Keratinocyte (primary cell): Measurements from ENCODE around the gene SMAD9. TPM values are rescaled to one million over a fixed set of nuclear protein-coding genes. Genes with fewer than 3 reads are reported as not detected.

Experiments
- DNase-seq: peaks from one replicate; pipeline ENCODE4 v3.0.0-alpha.2; 2011; ENCODE audit warnings: low read depth, missing footprints, low spot score
- FAIRE-seq: peaks from 2 replicates; lab custom pipeline; 2011; peaks lifted over from hg19 to GRCh38; lab: Jason Lieb, UNC
- H2AFZ ChIP-seq: 2 replicates; pipeline ENCODE4 v1.6.0; 2012; ENCODE audit warnings: low read length, control low read depth, inconsistent platforms; ENCODE audit not compliant: control insufficient read depth
- H3K27ac ChIP-seq: 2 replicates; pipeline ENCODE4 v1.5.1; 2011; ENCODE audit warnings: low read length; ENCODE audit not compliant: control insufficient read depth, insufficient read depth
- H3K27me3 ChIP-seq: 3 replicates; pipeline ENCODE4 v1.6.0; 2011; ENCODE audit warnings: low read length; ENCODE audit not compliant: control insufficient read depth, insufficient read depth; ENCODE audit errors: extremely low read depth
- H3K36me3 ChIP-seq, 2 experiments: 2 replicates in 1 of 2; 3 replicates in 1 of 2; pipeline ENCODE4 v1.5.1; 2011; ENCODE audit warnings: low read length in 2 of 2, mild to moderate bottlenecking in 1 of 2; ENCODE audit not compliant: control insufficient read depth in 2 of 2, insufficient read depth in 2 of 2; ENCODE audit errors: extremely low read depth in 1 of 2
- H3K4me1 ChIP-seq: 3 replicates; pipeline ENCODE4 v1.5.1; 2011; ENCODE audit warnings: low read length; ENCODE audit not compliant: control insufficient read depth, insufficient read depth; ENCODE audit errors: extremely low read depth
- H3K4me2 ChIP-seq: 3 replicates; pipeline ENCODE4 v1.6.0; 2011; ENCODE audit warnings: low read depth, low read length; ENCODE audit not compliant: control insufficient read depth, insufficient read depth; ENCODE audit errors: extremely low read depth
- H3K4me3 ChIP-seq, 3 experiments: fragments of 200-600 bp in 1 of 3; sonication (generic) in 1 of 3; 2 replicates in 2 of 3; 3 replicates in 1 of 3; pipeline ENCODE4 v1.5.1; 2011 to 2016; ENCODE audit warnings: low read length in 3 of 3, mild to moderate bottlenecking in 3 of 3, control low read depth in 2 of 3, inconsistent platforms in 1 of 3, low read depth in 1 of 3, mixed read lengths in 1 of 3, mixed run types in 1 of 3, moderate library complexity in 1 of 3; ENCODE audit not compliant: control insufficient read depth in 2 of 3, insufficient read depth in 2 of 3; ENCODE audit errors: extremely low read depth in 1 of 3
- H3K79me2 ChIP-seq: 2 replicates; pipeline ENCODE4 v1.6.0; 2012; ENCODE audit warnings: low read length; ENCODE audit not compliant: control insufficient read depth, insufficient read depth
- H3K9ac ChIP-seq: 3 replicates; pipeline ENCODE4 v1.6.0; 2011; ENCODE audit warnings: low read length; ENCODE audit not compliant: control insufficient read depth, insufficient read depth; ENCODE audit errors: extremely low read depth
- H3K9me1 ChIP-seq: 3 replicates; pipeline ENCODE4 v1.6.0; 2011; ENCODE audit warnings: low read length; ENCODE audit not compliant: control insufficient read depth, insufficient read depth; ENCODE audit errors: extremely low read depth
- H3K9me3 ChIP-seq: 2 replicates; pipeline ENCODE4 v1.5.1; 2012; ENCODE audit warnings: low read depth, low read length; ENCODE audit not compliant: control insufficient read depth
- H4K20me1 ChIP-seq: 3 replicates; pipeline ENCODE4 v1.6.0; 2011; ENCODE audit warnings: low read length; ENCODE audit not compliant: control insufficient read depth, insufficient read depth; ENCODE audit errors: extremely low read depth
- EZH2 ChIP-seq: IDR thresholded peaks from one replicate; pipeline ENCODE4 v1.6.1; 2012; ENCODE audit warnings: inconsistent platforms, mild to moderate bottlenecking, low read length, moderate library complexity
- dilution Hi-C: fragments of 300-500 bp; cut with MboI; formaldehyde crosslinking; loops from one replicate; pipeline ENCODE4 v1.7.0; 2020; ENCODE audit warnings: low sequenced_read_pairs; ENCODE audit not compliant: extremely low pct_ligation_motif_present
- polyA plus RNA-seq, 5 experiments: library from polyadenylated mRNA; depleted of rRNA in 3 of 5; stranded (reverse) in 3 of 5; stranded (forward) in 1 of 5; unstranded in 1 of 5; fragments of >200 nt; gene quantifications; 1 replicate in 1 of 5; 2 replicates in 3 of 5; 3 replicates in 1 of 5; pipeline versions ENCODE4 v1.2.1 to v1.2.3, GENCODE V29; 2011 to 2012; ENCODE audit warnings: missing spikeins in 2 of 5, low read depth in 1 of 5, low replicate concordance in 1 of 5
- TF ChIP-seq, protein P1 (sequence below), 3 experiments: IDR thresholded peaks in 1 of 3; conservative IDR thresholded peaks in 1 of 3; optimal IDR thresholded peaks in 1 of 3; 2 replicates in 2 of 3; 3 replicates in 1 of 3; pipeline versions ENCODE3 to v1.5.1; 2011; ENCODE audit warnings: low read length in 3 of 3, mild to moderate bottlenecking in 3 of 3, moderate library complexity in 2 of 3, control low read depth in 1 of 3, inconsistent platforms in 1 of 3; ENCODE audit not compliant: insufficient read depth in 2 of 3; ENCODE audit errors: extremely low read depth in 1 of 3

Gene SMAD9
- polyA plus RNA-seq, 1 donor (not counting 4 experiments of a cell fraction or from before 2014, with no cell fraction given): 0.10 TPM

DNA sequence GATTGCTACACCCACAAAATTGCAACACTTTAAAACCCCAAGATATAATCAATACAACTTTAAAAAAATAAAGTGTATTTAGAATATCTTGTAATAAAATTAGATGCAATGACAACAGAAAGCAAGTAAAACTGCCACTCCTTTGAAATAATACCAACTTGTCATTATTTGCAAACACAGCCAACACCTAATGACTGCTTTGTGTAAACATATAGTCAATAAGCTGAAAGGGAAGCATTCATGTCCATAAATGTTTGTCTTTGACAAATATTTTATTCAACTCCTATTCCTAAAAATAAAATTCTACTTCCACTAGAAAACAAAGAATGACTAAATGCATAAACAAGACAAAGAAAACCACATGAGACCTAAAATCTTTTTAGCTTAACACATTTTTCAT lies 6.6 kb downstream of the SMAD9 start:
- no peak for FAIRE-seq
- no peak overlapping the region for H3K27ac ChIP-seq

DNA sequence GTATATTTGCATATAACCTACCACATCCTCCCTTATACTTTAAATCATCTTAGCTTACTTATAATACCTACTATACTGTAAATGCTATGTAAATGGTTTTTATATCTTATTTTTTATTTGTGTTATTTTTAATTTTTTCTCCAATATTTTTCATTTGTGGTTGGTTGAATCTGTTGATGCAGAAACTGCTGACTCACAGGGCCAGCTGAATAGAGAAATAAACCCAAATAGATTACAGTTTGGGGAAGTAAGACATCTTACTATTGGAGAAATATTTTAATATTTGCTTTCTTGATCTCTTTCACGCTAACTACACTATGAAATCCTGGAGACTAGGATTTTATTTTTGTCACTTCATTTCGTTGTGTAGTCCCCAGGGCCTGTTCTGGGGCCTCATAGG lies 7.1 kb downstream of the SMAD9 start:
- Histone ChIP-seq H4K20me1 (no peaks in the 10 kb centered on the region), H3K27me3 (peaks cover 3% of the 10 kb centered on the region), H2AFZ (no peak overlapping the region), H3K79me2 (no peaks in the 10 kb centered on the region), H3K36me3 (no peaks in the 10 kb centered on the region), H3K4me2 (no peak overlapping the region), H3K9me1 (no peaks in the 10 kb centered on the region), H3K4me3 (no peak overlapping the region), H3K9me3 (no peaks in the 10 kb centered on the region), H3K9ac (no peak overlapping the region), H3K4me1 (no peaks in the 10 kb centered on the region), H3K27ac (no peak overlapping the region)
- dilution Hi-C loops: no loop called here
- TF ChIP-seq EZH2: no peak
- TF ChIP-seq, protein P1, sequence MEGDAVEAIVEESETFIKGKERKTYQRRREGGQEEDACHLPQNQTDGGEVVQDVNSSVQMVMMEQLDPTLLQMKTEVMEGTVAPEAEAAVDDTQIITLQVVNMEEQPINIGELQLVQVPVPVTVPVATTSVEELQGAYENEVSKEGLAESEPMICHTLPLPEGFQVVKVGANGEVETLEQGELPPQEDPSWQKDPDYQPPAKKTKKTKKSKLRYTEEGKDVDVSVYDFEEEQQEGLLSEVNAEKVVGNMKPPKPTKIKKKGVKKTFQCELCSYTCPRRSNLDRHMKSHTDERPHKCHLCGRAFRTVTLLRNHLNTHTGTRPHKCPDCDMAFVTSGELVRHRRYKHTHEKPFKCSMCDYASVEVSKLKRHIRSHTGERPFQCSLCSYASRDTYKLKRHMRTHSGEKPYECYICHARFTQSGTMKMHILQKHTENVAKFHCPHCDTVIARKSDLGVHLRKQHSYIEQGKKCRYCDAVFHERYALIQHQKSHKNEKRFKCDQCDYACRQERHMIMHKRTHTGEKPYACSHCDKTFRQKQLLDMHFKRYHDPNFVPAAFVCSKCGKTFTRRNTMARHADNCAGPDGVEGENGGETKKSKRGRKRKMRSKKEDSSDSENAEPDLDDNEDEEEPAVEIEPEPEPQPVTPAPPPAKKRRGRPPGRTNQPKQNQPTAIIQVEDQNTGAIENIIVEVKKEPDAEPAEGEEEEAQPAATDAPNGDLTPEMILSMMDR (optimal IDR thresholded peaks at IDR 0.05 in 1 of 3, IDR thresholded peaks at IDR 0.05 in 1 of 3, conservative IDR thresholded peaks at IDR 0.05 in 1 of 3; ENCODE audit: extremely low read depth in 1 of 3, insufficient read depth in 2 of 3, low read length in 3 of 3): no peak
- DNase-seq (no peak), FAIRE-seq (no peak)

More for the DNA sequence above, 6.6 kb downstream of the SMAD9 start:
- H3K4me2 ChIP-seq: no peak overlapping the region
- no peak for DNase-seq
- H3K79me2 ChIP-seq: no peaks in the 10 kb centered on the region
- H3K36me3 ChIP-seq: no peaks in the 10 kb centered on the region
- H3K4me1 ChIP-seq: no peaks in the 10 kb centered on the region
- H3K4me3 ChIP-seq: no peak overlapping the region
- H3K9me1 ChIP-seq: no peaks in the 10 kb centered on the region
- no peaks in the 10 kb centered on the region for H4K20me1 ChIP-seq
- H3K27me3 ChIP-seq: peaks cover 3% of the 10 kb centered on the region
- TF ChIP-seq, protein P1 (optimal IDR thresholded peaks at IDR 0.05 in 1 of 3, IDR thresholded peaks at IDR 0.05 in 1 of 3, conservative IDR thresholded peaks at IDR 0.05 in 1 of 3; ENCODE audit: extremely low read depth in 1 of 3, insufficient read depth in 2 of 3, low read length in 3 of 3): no peak
- TF ChIP-seq EZH2: no peak
- no peaks in the 10 kb centered on the region for H3K9me3 ChIP-seq
- H3K9ac ChIP-seq: no peak overlapping the region
- dilution Hi-C loops: no loop called here
- no peak overlapping the region for H2AFZ ChIP-seq
